Smooth muscle cell of the brain vasculature (primary cell): ENCODE results near the gene HHAT.

Experiments used
- DNase-seq: peaks from one replicate; pipeline ENCODE4 v3.0.0-alpha.2; 2012; ENCODE audit warnings: low read depth, low spot score

HHAT gene

DNA sequence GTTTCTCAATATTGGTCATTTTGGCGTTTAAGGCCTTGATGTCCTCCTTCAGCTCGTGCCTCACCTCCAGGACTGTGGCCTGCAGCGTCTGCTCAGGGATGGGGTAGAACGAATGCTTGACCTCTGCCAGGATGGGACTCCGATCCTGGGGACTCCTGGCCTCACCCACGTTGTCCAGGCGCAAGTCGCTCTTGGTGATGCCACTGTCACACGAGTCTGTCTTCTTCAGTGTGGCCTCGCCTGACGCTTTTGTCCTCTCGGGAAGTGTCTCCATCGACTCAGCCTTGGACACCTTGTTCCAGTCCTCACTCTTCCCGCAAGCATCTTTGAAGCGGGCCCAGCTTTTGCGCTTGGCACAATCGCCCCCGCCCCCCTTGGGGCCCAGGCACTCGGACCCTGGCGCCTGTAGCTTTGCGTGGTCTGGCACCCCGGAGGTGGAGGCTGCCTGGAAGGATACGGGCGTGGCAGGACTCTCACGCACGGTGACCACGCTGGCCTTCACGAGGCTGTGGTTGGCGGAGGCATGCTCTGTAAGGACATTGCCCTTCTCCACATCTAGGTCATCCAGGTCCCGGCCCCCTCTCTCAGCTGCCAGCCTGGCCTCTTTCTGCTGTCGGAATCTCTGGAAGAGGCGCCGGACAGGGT lies 354.8 kb downstream of the HHAT start:
- no peak for DNase-seq

- no peak for DNase-seq
Measured at GRCh38 chr1:210684466-210685294, 356.0 kb downstream of the HHAT start.

GRCh38 chr1:210685295-210685650 lies 356.6 kb downstream of the HHAT start:
- DNase-seq, result no peak

- DNase-seq, result no peak
Measured at GRCh38 chr1:210686841-210687240, 358.1 kb downstream of the HHAT start.

DNA sequence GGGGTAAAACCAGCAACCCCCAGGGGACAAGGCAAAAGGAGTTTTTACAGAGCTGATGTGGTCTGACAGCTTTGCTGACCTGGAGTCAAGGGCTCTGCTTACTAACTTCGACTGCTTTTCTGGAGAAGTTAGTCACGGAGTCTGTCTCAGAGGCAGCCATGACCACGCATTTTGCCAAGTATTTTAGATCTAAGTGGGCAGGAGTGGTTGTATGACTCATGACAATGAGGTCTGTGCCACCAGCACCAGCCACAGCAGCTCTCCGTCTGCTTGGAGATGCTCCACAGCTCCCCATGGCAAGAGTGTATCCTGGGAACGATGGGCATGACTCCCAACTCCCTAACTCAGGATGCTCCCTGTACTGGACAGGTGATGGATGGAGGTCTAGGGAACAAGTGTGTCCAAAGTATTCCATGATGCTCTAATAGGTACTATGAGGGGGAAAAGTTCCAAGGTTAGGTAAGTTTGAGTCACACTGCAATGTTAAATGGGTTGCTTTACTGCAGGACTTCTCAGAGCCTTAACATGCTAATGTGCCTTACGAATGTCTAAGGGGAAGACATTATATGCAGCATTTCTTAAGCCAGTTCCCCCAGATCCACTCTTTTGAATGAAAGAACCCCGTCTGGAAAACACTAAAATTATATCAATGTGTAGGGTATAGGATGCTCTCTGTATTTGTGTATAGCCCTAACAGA lies 359.0 kb downstream of the HHAT start:
- DNase-seq, result no peak

- DNase-seq, result no peak
Measured at GRCh38 chr1:210688512-210689234, 360.0 kb downstream of the HHAT start.

GRCh38 chr1:210689826-210690225 lies 361.1 kb downstream of the HHAT start:
- DNase-seq, result no peak

GRCh38 chr1:210690236-210690635 lies 361.5 kb downstream of the HHAT start:
- no peak for DNase-seq

DNA sequence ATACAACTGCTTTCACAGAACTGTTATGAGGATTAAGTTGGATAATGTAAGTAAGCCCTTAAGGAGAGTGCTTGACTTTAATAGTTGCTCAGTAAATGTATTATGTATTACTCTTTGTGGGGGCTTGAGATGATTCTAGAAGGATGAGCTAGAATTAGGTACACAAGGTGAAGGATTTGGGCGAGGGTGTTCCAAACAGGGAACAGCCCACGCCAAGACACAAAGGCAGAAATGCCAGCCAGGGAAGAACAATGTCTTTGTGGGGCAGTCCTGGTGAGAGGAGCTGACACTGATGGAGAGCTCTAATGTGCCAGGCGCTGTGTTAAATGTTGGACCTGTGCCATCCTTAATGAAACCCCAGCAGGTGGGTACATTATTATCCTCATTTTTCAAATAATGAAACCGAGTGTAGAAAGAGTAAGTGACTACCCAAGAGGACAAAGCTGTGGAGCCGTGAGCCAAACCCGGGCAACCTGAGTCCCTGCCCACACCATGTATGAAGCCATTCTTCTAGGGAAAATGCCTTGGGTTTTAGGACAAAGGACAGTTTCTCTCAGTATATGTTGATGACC lies 362.4 kb downstream of the HHAT start:
- no peak for DNase-seq

DNA sequence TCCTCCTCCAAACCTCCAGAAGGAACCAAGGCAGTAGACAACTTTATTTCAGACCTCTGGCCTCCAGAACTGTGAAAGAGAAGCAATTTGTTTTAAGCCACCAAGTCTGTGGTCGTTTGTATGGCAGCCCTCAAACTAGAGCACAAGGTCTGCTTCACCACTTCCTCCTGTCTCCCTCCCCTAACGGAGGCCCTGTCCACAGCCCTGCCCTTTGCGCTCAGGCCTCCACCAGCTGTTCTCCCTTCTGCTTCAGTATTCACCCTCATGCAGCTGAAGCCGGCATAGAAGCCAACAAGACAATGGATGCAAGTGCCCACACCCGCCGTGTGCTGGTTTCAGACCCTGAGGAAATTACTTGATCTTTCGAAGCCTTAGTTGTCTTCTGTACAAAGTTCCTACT lies 364.1 kb downstream of the HHAT start:
- no peak for DNase-seq

GRCh38 chr1:210695026-210695425 lies 366.3 kb downstream of the HHAT start:
- DNase-seq, result no peak

DNA sequence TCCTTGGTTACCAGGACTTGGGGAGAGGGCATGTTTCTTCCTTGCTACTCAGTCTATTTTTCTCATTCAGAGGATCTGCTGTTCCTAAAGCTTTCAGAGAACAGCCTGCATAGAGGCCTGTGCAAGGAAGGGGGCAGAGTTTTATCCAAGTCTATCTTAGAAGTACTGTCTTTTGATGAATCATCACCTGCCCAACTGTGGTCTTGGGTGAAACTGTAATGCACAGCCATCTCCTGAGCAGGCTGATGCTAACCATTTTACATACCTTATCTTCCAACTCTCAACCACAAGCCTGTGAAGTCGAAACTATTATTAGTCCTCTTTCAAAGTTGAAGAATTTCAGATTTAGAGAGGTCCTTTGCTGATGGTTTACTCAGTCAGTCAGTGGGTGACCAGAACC lies 368.0 kb downstream of the HHAT start:
- no peak for DNase-seq

DNA sequence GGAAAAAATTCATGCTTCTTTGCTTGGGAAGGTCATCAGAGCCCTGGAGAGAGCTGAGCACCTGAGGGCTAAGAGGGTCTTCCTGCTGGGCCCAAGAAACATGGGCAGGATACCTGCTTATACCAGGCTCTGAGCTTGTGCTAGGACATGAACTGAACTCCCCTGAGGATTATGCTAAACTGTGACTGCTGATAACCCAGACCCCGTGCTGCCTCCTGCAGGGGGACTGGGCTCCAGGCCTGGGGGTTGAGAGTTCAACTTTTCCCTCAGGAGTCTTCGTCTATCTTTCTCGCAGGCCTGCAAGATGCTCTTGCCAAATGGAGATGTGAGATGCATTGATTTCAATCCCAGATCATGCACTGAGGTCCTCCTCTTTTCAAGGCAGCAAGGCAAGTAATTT lies 368.5 kb downstream of the HHAT start:
- no peak for DNase-seq

- no peak for DNase-seq
Measured at GRCh38 chr1:210698661-210699060, 370.0 kb downstream of the HHAT start.

- no peak for DNase-seq
Measured at GRCh38 chr1:210700083-210700482, 371.4 kb downstream of the HHAT start.

- no peak for DNase-seq
Measured at GRCh38 chr1:210700511-210700910, 371.8 kb downstream of the HHAT start.

DNA sequence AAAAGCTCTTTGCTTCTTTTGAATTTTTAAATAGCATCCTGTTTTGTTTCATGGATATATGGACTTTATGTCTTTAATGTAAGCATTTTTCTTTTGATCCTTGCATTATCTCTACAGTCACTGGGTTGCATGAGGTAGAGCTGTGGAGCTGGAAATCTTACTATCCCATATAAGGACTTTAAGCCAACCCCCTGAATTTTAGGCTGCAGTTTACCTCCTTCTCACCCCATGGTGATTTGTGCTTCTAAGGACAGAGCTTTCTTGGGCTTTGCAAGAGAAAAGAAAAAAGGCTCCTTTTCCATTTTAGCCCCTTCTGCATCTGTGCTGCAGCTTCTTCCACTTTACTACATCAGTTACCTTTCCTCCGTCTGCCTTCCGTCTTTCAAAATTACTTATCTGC lies 373.8 kb downstream of the HHAT start:
- no peak for DNase-seq

DNA sequence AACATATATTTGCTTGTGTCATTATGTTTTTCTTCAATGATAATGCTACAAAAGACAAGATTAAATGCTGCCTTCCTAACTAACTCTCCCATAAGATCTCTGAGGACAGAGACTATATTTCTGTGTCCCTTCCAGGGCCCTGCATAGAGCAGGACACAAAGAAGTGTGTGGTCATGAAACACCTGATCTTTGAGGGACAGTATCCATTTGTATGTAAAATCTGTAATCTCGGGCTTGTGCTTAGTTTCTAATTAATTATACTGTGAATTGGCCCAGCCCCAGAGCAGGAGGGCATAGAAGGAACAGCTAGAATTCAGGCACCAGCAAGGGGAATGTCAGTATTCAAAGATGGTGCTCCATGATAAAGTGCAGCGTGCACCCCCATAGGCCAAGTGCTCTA lies 374.9 kb downstream of the HHAT start:
- no peak for DNase-seq

GRCh38 chr1:210705086-210705485 lies 376.4 kb downstream of the HHAT start:
- no peak for DNase-seq

DNA sequence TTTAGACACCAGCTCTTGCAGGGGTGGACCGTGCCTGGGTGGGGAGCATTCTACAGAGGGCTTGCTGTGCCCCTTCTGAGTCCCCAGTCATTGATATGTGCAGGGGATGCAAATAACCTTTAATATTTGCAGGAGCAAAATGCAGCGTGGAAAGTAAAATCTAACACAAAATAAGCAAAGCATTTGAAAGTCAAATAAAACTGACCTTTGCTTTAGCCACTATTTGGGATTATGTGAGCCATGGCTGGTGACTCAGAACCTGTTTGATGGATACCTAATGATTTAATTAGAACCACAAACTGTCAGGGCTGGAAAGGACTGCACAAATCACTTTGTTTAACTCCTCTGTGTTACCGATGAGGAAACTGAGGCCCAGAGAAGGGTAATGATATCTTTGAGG lies 377.5 kb downstream of the HHAT start:
- no peak for DNase-seq

DNA sequence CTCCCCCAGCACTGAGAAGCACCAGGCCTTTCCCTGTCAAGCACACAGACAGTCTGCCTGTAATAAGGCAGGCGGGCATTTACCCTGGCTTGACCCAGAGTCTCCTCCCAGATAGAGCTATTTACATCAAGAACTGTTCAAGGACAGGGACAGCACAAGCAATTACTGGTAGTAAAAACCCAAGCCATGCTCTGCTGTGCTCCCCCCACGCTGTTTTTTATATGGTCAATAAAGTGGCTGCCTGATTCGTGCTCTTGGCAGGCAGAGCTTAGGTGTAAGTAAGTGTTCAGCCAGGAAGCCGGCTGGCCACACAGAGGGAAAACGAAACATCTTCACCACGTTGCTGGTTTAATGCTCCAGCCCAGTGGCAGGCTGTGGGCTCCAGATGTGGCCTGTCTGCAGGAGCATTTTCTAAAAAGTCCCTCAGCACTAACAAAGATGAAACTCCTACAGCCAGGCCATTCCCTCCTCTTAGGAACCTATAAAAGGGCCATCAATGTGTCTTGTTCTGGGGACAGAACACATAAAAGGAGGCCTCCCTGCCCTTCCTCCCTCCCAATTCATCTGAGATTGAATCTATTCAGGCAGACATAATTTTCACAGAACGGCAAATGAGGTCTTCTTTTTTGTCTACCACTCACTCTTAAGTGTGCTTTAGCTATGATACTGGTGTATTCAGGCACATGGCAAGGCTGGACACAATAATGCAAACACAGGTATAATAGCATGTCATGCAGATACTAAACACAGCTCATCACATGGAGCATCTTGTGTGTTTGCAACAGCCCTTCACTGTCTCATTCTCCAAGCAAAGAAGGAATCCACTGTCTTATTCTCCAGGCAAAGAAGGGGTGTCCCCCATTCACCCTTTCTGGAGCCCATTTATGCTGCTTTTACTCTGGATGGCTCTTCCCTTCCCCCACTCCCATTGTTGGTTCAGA lies 378.9 kb downstream of the HHAT start:
- DNase-seq, result no peak
